GM12892 (cell line): ENCODE results near the gene MUC2.

Source experiments
- DNase-seq: peaks from one replicate; pipeline ENCODE4 v3.0.0; 2011; ENCODE audit not compliant: insufficient read length
- FAIRE-seq: peaks from 2 replicates; lab custom pipeline; 2011; peaks lifted over from hg19 to GRCh38; lab: Jason Lieb, UNC
- POLR2A ChIP-seq: IDR thresholded peaks from 2 replicates; pipeline ENCODE4 v1.6.1; 2011; ENCODE audit warnings: low read depth, low read length, control low read depth
- POLR2AphosphoS5 ChIP-seq: IDR thresholded peaks from 2 replicates; pipeline ENCODE4 v1.6.1; 2011; ENCODE audit warnings: low read depth, low read length, control low read depth
- TAF1 ChIP-seq: IDR thresholded peaks from 2 replicates; pipeline ENCODE4 v1.6.1; 2011; ENCODE audit warnings: low read depth, mild to moderate bottlenecking, control low read depth, low read length, borderline replicate concordance

The MUC2 gene

GRCh38 chr11:1087279-1087960 is 12.7 kb downstream of the MUC2 start:
- FAIRE-seq (no peak), DNase-seq (no peak)
- TF ChIP-seq TAF1 (no peak), POLR2A (no peak), POLR2AphosphoS5 (no peak)

- DNase-seq: no peak
- no peak for FAIRE-seq
- no peak for TF ChIP-seq POLR2A
- no peak for TF ChIP-seq POLR2AphosphoS5
- TF ChIP-seq TAF1: no peak
Measured at GRCh38 chr11:1087961-1088926, 13.6 kb downstream of the MUC2 start.

GRCh38 chr11:1088927-1089737 is 14.5 kb downstream of the MUC2 start:
- TF ChIP-seq POLR2A (no peak), TAF1 (no peak), POLR2AphosphoS5 (no peak)

GRCh38 chr11:1089738-1090599 is 15.3 kb downstream of the MUC2 start:
- no peak for TF ChIP-seq TAF1
- no peak for TF ChIP-seq POLR2A
- TF ChIP-seq POLR2AphosphoS5: no peak
- no peak for DNase-seq
- FAIRE-seq: no peak

More at GRCh38 chr11:1088927-1089737, 14.5 kb downstream of the MUC2 start:
- FAIRE-seq (no peak), DNase-seq (no peak)

- DNase-seq (no peak), FAIRE-seq (no peak)
- TF ChIP-seq TAF1: no peak
- TF ChIP-seq POLR2A: no peak
- TF ChIP-seq POLR2AphosphoS5: no peak
Measured at GRCh38 chr11:1090600-1091331, 16.1 kb downstream of the MUC2 start.

GRCh38 chr11:1091332-1092083 is 16.8 kb downstream of the MUC2 start:
- TF ChIP-seq POLR2A: no peak
- TF ChIP-seq POLR2AphosphoS5: no peak
- no peak for TF ChIP-seq TAF1
- DNase-seq: no peak
- FAIRE-seq: no peak

GRCh38 chr11:1092145-1092670 is 17.5 kb downstream of the MUC2 start:
- no peak for FAIRE-seq
- no peak for DNase-seq
- TF ChIP-seq POLR2AphosphoS5: no peak
- TF ChIP-seq TAF1: no peak
- TF ChIP-seq POLR2A: no peak

- no peak for DNase-seq
- no peak for FAIRE-seq
- TF ChIP-seq TAF1: no peak
- TF ChIP-seq POLR2AphosphoS5: no peak
- no peak for TF ChIP-seq POLR2A
Measured at GRCh38 chr11:1092919-1093318, 18.2 kb downstream of the MUC2 start.

GRCh38 chr11:1099519-1100355 is 25.1 kb downstream of the MUC2 start:
- no peak for TF ChIP-seq POLR2AphosphoS5
- TF ChIP-seq POLR2A: no peak
- no peak for TF ChIP-seq TAF1
- no peak for FAIRE-seq
- DNase-seq: no peak
